MM.1S (cell line): ENCODE data around the gene ADAMTSL1.

Experiments
- DNase-seq: peaks from one replicate; pipeline ENCODE4 v3.0.0-alpha.2; 2015
- H2AFZ ChIP-seq: fragments of 300-600 bp; sonication (generic); 2 replicates; pipeline ENCODE4 v1.6.0; 2016; ENCODE audit warnings: antibody characterized with exemption, low read length
- H3F3A ChIP-seq: fragments of 300-600 bp; sonication (generic); 2 replicates; pipeline ENCODE4 v1.6.1; 2016; ENCODE audit warnings: mild to moderate bottlenecking, antibody characterized with exemption, low read length, moderate library complexity, mixed read lengths; ENCODE audit not compliant: insufficient read depth
- H3K27ac ChIP-seq: fragments of 300-600 bp; sonication (generic); 2 replicates; pipeline ENCODE4 v1.5.1; 2016; ENCODE audit warnings: mild to moderate bottlenecking, low read length
- H3K27me3 ChIP-seq: fragments of 300-600 bp; sonication (generic); replicated peaks from 2 replicates; pipeline ENCODE4 v1.6.0; 2016; ENCODE audit warnings: low read length; ENCODE audit not compliant: insufficient read depth
- H3K36me3 ChIP-seq: fragments of 300-600 bp; sonication (generic); replicated peaks from 2 replicates; pipeline ENCODE4 v1.6.1; 2016; ENCODE audit warnings: mild to moderate bottlenecking, low read length, mixed read lengths; ENCODE audit not compliant: insufficient read depth
- H3K4me1 ChIP-seq: fragments of 300-600 bp; sonication (generic); 2 replicates; pipeline ENCODE4 v1.6.1; 2016; ENCODE audit warnings: low read length, mixed read lengths
- H3K4me2 ChIP-seq: fragments of 300-600 bp; sonication (generic); 2 replicates; pipeline ENCODE4 v1.6.0; 2016; ENCODE audit warnings: low read depth, low read length
- H3K4me3 ChIP-seq: fragments of 300-600 bp; sonication (generic); 2 replicates; pipeline ENCODE4 v1.5.1; 2016; ENCODE audit warnings: low read length, mixed read lengths
- H3K79me2 ChIP-seq: fragments of 300-600 bp; sonication (generic); 2 replicates; pipeline ENCODE4 v1.6.1; 2016; ENCODE audit warnings: mixed run types, low read length, mixed read lengths
- H3K9ac ChIP-seq: fragments of 300-600 bp; sonication (generic); 2 replicates; pipeline ENCODE4 v1.6.1; 2016; ENCODE audit warnings: low read length, mixed read lengths
- H3K9me2 ChIP-seq: fragments of 300-600 bp; sonication (generic); replicated peaks from 2 replicates; pipeline ENCODE4 v1.6.1; 2016; ENCODE audit warnings: mild to moderate bottlenecking, low read length, mixed read lengths; ENCODE audit not compliant: insufficient read depth
- H3K9me3 ChIP-seq: fragments of 300-600 bp; sonication (generic); replicated peaks from 2 replicates; pipeline ENCODE4 v1.6.1; 2016; ENCODE audit warnings: mild to moderate bottlenecking, low read length, mixed read lengths; ENCODE audit not compliant: insufficient read depth
- H4K20me1 ChIP-seq: fragments of 300-600 bp; sonication (generic); 2 replicates; pipeline ENCODE4 v1.6.1; 2016; ENCODE audit warnings: mild to moderate bottlenecking, low read length, moderate library complexity, mixed read lengths; ENCODE audit not compliant: insufficient read depth
- EZH2 ChIP-seq: fragments of 300-600 bp; sonication (generic); optimal IDR thresholded peaks from 2 replicates; pipeline ENCODE3; 2017; ENCODE audit warnings: low read depth, mild to moderate bottlenecking, antibody characterized with exemption, low read length, mixed read lengths
- EZH2phosphoT487 ChIP-seq: fragments of 300-600 bp; sonication (generic); IDR thresholded peaks from 2 replicates; pipeline ENCODE4 v1.6.1; 2018; ENCODE audit warnings: antibody characterized with exemption, low read length
- TF ChIP-seq, protein P1 (sequence below): fragments of 300-600 bp; sonication (generic); IDR thresholded peaks from 2 replicates; pipeline ENCODE4 v1.5.1; 2016; ENCODE audit warnings: antibody characterized with exemption, low read length, mixed read lengths

ADAMTSL1 gene

DNA sequence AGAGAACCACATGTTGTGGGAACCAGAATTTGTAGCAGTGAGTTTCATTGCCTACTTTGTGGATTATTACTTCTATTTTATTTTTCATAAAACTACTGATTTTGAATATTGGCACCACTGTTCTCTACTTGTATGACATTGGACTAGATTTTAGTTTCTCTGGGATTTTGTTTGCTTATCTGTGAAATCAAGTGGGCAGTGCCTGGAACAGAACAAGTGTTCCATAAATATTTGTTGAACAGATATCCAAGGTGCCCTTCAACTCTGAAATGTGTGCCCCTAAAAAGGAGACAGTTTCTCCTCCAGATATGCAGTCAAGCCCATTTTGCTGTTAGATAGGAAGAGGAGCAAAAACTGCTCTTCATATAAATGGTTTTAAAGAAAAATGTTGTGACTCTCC lies 42.6 kb downstream of the ADAMTSL1 start:
- Histone ChIP-seq H3K27ac (no peak overlapping the region), H3K9me2 (no peaks in the 10 kb centered on the region), H3K4me3 (no peak overlapping the region), H3K79me2 (no peaks in the 10 kb centered on the region), H3K4me2 (no peak overlapping the region), H3K9me3 (no peaks in the 10 kb centered on the region), H2AFZ (no peak overlapping the region), H3K9ac (no peak overlapping the region), H3K4me1 (no peaks in the 10 kb centered on the region), H3K36me3 (no peaks in the 10 kb centered on the region), H3F3A (no peaks in the 10 kb centered on the region), H3K27me3 (no peaks in the 10 kb centered on the region), H4K20me1 (no peaks in the 10 kb centered on the region)
- DNase-seq = no peak
- TF ChIP-seq, protein P1, sequence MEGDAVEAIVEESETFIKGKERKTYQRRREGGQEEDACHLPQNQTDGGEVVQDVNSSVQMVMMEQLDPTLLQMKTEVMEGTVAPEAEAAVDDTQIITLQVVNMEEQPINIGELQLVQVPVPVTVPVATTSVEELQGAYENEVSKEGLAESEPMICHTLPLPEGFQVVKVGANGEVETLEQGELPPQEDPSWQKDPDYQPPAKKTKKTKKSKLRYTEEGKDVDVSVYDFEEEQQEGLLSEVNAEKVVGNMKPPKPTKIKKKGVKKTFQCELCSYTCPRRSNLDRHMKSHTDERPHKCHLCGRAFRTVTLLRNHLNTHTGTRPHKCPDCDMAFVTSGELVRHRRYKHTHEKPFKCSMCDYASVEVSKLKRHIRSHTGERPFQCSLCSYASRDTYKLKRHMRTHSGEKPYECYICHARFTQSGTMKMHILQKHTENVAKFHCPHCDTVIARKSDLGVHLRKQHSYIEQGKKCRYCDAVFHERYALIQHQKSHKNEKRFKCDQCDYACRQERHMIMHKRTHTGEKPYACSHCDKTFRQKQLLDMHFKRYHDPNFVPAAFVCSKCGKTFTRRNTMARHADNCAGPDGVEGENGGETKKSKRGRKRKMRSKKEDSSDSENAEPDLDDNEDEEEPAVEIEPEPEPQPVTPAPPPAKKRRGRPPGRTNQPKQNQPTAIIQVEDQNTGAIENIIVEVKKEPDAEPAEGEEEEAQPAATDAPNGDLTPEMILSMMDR = no peak
- no peak for TF ChIP-seq EZH2phosphoT487
- TF ChIP-seq EZH2 = no peak

DNA sequence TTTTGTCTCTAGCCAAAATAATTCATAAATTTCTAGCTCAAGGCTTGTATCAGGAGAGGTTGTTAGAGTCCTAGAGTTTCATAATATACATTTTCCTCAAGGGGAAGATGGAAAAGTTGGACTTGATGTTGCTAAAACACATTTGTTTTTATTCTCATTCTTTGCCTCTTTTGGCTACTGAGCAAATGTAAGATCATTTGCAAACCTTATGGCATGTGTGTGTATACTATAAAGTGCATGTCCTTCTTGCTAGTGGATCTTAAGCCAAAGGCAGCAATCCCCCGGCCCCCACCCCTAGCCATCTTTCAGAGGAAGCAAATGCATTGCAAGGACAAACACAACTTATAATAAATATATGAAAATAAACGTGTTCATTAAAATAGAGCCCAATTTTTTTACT lies 43.0 kb downstream of the ADAMTSL1 start:
- H3K9me3 ChIP-seq = no peaks in the 10 kb centered on the region
- H3K9ac ChIP-seq = no peak overlapping the region
- no peak overlapping the region for H3K4me3 ChIP-seq
- no peaks in the 10 kb centered on the region for H3K36me3 ChIP-seq
- H3K4me1 ChIP-seq = no peaks in the 10 kb centered on the region
- H3K9me2 ChIP-seq = no peaks in the 10 kb centered on the region
- no peak overlapping the region for H2AFZ ChIP-seq
- TF ChIP-seq EZH2phosphoT487 = no peak
- TF ChIP-seq, protein P1 = no peak
- no peak for TF ChIP-seq EZH2
- no peak overlapping the region for H3K27ac ChIP-seq
- no peak overlapping the region for H3K4me2 ChIP-seq
- H3F3A ChIP-seq = no peaks in the 10 kb centered on the region
- H3K27me3 ChIP-seq = no peaks in the 10 kb centered on the region
- DNase-seq = no peak
- no peaks in the 10 kb centered on the region for H3K79me2 ChIP-seq
- no peaks in the 10 kb centered on the region for H4K20me1 ChIP-seq

DNA sequence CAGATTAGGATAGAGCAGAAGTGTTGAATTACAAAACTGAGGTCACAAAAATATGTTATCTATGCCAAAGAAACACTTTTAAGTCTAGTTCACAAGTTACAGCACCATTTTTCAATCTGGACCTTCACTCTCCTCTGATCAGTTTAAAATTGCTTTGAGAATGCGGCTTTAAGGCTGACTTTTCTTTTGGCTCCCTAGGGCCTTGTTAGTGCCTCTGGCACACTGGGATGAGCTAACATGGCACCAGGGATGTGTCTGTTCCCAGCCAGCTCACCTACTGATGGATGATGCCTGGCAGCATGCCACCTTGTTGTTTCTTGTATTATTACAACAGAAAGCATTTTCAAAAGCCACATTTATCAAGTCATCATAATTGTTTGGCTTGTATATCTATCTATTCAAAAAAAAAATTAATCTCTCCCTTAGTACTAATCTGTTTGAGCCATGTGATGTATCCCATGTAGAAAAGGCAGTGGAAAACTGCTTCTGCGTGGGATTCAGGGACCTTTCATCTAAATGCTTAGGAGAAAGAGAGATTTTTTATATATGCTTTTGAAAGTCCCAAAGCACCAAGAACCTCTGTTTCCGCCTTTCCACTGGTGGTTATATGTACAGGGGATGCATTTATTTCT lies 46.6 kb downstream of the ADAMTSL1 start:
- Histone ChIP-seq H3K79me2 (no peaks in the 10 kb centered on the region), H4K20me1 (no peaks in the 10 kb centered on the region), H3K36me3 (no peaks in the 10 kb centered on the region), H3K9ac (no peak overlapping the region), H3K9me3 (no peaks in the 10 kb centered on the region), H3K27me3 (no peaks in the 10 kb centered on the region), H3K4me3 (no peak overlapping the region), H3K9me2 (no peaks in the 10 kb centered on the region), H3K4me2 (no peak overlapping the region), H2AFZ (no peak overlapping the region), H3K4me1 (no peaks in the 10 kb centered on the region), H3K27ac (no peak overlapping the region), H3F3A (no peaks in the 10 kb centered on the region)
- DNase-seq = no peak
- no peak for TF ChIP-seq EZH2phosphoT487
- TF ChIP-seq EZH2 = no peak
- TF ChIP-seq, protein P1 = no peak
